HS-5 (cell line): ENCODE results near the gene TTC34.
"Not testable (repeated sequence)": the region's sequence is repeated elsewhere in the genome, so short reads cannot be mapped to it uniquely, and the experiment has no call there.

Experiments used
- DNase-seq: peaks from one replicate; pipeline ENCODE4 v3.0.0-alpha.2; 2012; ENCODE audit warnings: low read depth

The TTC34 gene

DNA sequence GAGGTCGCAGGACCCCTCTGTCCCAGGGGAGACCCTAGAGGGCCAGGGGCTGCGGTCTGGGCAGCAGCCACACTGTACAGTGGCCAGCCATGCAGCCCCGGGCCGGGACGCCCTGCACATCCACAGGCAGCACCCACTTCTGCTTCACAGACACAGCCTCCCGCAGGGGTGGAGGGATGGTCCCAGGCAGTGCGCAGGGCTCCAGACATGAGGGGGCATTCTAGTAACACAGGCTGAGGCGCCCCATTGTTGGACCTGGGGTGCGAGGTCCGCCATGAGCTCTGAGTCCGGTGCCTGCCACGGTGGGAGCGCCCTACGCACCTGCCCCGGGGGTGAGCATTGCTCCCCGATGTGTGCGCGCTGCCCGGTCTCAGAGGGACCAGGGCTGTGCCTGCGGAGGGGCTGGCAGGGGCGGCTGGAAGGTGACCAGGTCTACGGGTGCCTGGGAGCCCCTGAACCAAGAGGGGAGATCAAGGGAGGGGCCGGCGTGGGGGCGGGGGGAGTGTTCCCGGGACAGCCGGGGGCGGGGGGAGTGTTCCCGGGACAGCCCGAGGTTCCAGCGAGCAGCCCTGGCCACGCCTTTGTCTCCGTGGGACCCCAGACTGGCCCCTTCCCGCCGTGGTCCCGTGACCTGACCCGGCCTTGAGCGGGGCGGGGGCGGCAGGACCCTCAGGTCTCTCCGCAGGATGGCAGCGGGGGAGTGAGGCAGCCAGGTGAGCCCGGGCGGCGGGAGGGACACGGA is 173.1 kb downstream of the TTC34 start:
- no peak for DNase-seq

DNA sequence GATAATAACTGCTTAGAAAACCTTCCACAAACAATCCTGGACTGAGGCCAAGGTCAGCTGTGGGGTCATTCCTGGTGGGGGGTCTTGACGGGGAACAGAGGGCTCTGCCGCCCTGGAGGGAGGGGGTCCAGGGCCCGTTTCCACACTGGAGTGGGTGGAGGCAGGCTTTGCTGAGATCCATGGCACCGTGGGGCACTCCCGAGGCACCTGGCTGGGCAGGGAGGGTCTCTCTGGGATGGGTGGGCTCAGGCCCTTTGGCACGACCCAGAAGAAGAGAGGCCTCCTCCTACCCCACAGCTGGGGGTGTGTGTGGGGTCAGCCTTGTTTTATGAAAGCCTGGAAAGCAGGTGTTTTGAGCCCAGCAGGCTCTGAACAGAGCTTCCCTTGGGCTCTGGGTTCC is 173.7 kb downstream of the TTC34 start:
- DNase-seq: no peak

DNA sequence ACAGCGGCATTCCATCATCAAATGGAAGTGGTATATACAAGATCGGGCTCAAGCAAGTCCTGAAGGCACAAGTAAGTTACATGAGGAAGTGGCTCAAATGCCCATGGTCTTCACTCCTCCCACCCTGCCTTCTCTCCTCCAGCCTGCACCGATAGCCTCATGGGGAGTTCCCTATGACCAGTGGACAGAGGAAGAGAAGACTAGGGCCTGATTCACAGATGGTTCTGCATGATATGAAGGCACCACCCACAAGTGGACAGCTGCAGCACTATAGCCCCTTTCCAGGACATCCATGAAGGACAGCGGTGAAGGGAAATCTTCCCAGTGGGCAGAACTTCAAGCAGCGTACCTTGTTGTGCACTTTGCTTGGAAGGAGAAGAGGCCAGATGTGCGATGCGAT is 175.7 kb downstream of the TTC34 start:
- DNase-seq: not testable (repeated sequence)

DNA sequence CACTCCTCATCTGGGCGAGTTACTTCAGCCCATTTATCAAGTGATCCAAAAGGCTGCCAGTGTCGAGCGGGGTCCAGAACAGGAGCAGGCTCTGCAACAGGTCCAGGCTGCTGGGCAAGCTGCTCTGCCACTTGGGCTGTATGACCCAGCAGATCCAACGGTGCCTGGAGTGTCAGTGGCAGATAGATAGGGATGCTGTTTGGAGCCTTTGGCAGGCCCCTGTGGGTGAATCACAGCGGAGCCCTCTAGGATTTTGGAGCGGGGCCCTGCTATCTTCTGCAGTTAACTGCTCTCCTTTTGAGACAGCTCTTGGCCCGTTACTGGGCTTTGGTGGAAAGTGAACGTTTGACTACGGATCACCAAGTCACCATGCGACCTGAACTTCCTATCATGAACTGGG is 176.2 kb downstream of the TTC34 start:
- DNase-seq: no peak

DNA sequence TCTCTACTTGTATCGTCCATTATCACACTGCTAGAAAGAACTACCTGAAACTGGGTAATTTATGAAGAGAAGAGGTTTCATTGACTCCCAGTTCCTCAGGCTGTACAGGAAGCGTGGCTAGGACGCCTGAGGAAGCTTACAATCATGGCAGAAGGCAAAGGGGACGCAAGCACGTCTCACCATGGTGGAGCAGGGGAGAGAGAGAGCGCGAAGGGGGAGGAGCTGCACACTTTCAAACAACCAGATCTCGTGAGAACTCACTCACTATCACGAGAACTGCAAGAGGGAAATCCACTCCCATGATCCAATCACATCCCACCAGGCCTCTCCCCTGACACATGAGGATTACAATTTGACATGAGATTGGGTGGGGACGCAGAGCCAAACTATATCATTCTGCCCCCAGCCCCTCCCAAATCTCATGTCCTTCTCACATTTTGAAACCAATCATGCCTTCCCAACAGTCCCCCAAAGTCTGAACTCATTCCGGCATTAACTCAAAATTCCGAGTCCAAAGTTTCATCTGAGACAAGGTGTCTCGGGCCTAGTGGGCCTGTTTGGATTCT is 176.7 kb downstream of the TTC34 start:
- no peak for DNase-seq

DNA sequence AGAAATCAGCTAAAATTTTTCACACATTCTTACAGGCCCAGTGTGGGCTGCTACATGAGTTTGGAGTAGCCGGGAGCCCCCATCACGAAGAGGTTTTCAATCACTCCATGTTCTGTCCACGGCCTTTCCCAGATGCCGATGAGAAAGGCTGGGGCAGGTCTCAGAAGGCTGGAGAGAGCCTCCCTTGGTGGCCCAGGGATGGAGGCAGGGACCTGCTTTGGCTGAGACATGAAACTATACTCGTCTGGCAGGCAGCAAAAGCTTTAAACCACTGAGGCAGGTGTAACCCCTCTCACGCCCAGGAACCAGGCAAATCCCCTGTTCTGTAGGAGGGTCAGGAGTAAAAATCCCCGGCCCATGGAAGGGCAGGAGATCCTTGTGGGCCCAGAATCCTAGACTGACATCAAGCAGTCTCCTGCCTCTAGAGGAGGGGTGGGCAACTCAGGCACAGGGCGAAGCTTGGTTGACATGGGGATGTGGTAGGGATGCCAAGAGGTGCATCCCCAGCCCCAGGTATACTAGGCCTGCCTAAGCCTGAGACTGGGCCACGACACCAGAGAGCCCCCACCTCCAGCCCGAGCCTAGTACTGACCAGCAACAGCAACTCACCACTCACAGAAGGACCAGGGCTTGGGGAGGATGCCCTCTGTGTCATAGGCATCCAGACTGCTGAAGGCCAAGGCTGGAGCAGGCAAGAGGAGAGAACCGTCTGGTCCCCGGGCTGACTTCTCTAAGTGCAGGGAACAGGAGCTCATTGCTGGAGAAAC is 177.7 kb downstream of the TTC34 start:
- DNase-seq: no peak

DNA sequence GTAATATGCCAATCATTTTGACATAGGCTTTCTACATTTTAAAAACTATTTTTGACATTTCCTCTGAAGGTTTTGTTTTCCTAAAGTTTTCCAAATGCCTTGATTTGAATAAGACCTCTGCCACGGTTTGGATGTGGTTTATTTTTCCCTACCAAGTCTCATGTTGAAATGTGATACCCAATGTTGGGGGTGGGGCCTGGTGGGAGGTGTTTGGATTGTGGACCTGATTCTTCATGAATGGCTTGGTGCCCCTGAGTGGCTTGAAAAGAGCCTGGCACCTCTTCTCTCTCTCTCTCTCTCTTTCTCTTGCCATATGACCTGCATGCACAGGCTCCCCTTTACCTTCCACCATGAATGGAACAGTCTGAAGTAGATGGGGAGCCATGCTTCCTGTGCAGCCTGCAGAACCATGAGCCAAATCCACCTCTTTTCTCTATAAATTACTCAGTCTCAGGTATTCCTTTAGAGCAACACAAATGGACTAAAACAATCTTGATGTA is 183.5 kb downstream of the TTC34 start:
- DNase-seq: no peak

DNA sequence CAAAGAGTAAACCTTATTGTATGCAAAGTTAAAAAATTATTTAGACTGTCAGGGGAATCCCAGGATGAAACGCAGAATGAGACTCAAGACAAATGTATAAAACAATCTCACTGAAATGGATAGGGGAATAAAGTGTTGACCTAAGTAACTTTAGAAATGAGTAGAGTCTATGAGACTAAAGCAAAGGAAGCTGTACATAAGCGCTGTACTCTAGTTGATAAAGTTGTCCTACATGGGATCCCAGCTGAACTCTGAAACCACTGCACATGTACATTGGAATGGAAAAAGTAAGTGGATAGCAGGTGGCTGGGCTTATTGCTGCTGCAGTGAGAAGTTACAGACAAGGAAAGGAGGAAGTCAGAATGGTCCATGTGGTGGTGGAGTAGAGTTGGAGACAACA is 187.3 kb downstream of the TTC34 start:
- DNase-seq: no peak

DNA sequence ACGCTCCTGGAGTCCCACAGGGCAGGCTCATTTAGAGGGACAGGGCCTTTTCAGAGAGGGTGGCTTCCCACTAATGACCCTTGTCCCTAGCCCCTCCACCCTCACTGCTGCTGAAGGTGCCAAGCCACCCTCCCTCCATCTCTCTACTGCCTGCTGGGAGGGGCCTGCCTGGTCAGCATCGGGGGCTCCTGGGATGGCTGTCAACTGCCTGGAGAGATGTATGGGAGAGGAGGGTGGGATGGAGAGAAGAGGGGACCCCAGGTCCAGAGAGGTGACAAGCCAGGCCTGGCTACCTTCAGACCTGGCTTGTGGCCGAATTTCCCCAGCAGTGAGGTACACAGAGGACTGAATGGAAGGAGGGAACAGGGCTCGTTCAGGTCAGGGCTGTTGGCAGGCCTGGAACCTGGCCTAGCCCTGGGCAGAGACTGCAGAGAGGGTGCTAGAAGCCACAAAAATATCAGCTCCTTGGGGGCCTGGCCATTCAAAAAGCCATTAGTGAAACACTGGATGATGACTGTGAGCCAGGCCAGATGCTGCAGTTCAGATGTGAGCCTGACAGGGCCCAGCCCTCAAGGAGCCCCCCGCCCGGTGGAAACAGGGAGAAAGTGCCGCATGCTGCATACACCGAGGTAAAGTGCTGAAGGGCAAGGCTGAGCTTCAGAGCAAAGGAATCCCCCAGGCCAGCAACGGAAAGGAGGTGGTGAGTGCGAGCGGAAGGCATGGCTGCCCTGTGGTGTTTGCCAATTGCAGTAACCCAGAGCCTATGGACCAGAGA is 188.7 kb downstream of the TTC34 start:
- DNase-seq: no peak

DNA sequence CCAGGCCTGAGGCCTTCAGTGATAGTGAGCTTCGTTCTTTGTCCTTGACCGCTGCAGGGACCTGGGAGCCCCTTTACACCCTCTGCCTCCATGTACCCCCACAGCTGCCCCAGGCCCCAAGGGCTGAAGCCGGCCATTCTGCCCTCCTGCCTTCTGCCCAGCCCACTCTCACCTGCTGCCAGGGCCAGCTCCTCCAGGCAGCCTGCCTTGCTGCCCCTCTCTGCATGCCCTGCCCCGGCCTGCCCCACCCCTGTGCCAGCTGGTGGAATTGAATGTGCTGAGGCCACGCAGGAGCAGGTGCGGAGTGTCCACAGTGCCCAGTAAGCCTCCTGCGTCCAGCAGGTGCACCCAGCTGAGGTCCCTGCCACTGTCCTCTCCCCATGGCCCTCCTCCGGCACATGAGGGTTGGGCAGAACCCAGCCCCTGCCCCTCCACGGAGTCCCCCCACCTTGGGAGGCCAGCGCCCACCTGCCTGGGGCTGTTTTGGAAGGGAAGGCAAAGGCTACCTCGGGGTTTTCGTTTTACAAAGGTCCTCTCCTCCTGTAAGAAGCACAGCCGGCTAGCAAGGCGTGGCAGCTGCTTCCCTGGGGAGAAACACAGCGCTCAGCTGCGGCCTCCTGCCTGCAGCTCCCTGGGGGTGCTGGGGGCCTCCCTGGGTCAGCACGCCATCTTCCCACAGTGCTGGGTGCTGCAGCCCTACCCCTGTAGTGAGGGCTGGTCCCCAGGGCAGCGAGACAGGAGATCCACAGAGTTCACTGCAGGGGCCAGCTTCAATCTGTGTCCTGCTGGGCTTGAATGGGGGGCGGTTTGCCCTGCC is 189.7 kb downstream of the TTC34 start:
- DNase-seq: no peak

DNA sequence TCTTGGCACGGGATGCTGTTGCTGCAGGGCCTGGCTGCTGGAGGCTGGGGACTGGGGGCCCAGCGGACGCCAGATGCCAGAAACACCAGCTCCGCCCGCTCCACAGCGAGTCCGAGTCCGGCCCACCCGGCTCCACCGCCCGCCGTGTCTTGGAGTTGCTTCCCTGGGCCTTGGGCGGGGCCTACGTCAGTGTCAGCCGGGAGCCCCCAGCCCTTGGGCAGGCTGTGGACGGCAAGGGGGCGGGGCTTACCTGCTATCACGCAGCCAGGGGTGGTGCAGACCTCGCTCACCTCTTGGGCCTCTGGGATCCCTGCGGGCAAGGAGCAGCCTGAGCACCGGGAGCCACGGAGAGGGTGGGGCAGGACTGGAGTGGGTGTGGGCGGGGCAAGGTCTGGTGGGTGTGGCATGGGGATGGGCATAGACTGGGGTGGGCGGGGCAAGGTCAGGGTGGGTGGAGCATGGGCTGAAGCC is 190.4 kb downstream of the TTC34 start:
- DNase-seq: no peak

DNA sequence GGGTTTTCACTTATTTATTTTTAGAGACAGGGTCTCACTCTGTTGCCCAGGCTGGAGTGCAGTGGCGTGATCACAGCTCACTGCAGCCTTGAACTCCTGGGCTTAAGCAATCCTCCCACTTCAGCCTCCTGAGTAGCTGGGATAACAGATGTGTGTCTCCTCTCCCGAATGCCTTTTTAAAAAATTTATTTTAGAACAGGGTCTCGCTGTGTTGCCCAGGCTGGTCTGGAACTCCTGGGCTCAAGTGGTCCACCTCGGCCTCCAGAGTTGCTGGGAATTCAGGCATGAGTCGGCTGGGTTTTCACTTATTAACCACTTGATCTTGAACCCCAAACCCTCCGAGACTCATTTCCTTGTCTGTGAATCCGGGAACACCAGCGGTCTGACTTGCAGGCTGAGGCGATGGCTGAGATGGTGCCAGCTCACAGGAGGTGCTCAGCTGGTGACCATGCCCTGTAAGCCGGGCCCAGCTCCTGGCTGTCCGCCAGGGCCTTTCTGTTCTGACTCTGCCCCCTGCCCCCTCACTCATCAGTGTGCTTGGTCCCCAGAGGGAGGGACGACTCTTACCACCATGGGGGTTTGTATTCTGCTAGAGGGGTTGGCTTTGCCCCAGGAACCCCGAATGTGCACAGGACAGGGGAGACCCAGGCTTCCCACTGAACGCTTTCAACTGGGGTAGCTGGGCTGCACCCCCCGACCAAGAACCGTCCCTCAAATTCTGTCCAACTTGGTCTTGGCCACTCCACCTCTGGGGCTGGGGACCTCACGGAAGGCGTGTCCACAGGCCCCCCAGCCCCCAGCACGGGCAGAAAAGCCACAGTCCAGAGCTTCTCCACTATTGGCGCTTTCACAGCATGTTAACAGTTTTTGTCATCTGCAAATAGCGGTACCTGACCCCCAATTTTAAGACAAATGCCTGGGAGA is 191.2 kb downstream of the TTC34 start:
- DNase-seq: no peak

DNA sequence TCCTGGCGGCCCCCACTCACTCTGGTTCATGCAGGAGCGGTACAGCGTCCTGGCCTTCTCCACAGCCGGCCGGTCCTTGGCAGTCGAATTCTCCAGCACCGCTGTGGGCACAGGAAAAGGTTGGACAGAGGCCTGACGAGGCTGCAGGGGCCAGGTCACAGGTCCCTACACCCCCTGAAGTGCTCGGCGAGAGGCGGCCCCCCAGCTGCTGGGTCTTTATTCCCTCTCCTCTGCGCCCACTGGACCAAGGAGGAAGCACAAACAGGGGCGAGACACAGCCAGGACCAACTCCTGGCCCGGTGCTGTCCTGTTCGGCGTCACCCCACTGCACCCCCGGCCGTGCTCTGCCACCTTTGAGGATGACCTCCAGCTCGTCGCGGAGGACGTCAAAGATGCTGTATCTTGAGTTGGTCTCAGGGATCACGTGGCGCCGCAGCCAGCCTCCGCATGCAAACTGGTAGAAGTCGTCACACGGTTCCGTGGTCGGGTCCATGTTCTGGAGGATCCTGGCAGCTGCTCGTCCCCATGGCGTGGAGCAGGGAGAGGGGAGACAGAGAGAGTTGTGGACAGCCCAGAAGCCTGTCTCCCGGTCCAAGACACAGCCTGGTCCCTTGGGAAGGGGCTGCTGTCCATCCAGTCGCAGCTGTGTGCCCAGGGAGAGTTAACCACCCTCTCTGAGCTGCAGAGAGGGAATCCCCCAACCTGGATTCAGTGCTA is 192.0 kb downstream of the TTC34 start:
- DNase-seq: no peak

DNA sequence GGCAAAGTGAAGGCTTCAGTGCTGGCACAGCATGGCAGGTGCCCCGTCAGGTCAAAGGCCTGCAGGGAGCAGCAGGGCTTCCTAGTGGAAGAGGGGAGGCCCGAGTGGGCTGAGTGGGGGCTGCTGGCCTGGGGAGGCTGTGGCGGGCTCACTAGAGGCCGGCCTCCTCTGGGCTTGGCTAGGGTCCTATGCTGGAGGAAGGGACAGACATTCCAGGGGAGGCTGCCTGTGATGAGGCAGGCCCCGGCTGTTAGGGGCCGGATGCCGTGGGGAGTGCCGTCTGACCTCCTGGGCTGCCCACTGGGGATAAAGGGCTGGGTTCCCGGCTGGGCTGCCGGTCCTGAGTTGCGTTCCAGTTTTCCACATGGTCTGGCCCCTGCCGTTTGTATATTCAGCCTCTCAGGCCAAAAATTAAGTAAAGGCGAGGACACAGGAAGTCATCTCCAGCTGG is 193.8 kb downstream of the TTC34 start:
- DNase-seq: no peak

DNA sequence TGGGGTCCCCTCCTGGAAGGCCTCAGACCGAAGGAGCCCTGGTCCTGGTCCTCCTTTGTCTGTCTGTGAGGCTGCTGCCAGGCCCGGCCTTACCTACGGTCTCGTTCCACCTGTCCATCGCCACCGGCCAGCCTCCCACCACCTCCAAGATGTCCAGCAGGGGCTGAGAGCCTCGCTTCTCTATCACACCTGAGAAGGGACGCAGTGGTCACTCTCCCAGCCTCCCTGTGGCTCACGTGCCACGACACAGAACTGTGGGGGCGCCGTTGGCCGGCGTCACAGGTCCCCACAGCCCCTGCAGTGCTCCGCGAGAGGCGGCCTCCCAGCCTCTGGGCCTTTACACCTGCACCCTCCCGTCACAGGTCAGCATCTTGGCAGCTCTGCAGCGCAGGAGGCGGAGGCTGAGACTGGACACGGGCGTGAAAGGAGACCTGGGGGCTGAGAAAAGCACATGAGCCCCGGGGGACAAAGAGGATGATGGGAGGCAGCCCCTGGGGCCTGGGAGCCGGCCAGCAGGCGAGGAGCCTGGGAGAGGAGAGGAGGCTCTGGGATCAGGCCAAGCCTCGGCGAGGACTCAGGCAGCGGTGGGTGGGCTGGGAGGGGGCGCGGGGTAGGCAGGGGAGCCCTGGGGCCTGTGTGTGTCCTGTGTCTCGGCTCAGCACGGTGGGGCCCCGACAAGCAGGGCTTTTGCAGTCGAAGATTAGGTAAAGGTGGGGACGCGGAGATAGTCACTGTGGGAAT is 194.4 kb downstream of the TTC34 start:
- no peak for DNase-seq

DNA sequence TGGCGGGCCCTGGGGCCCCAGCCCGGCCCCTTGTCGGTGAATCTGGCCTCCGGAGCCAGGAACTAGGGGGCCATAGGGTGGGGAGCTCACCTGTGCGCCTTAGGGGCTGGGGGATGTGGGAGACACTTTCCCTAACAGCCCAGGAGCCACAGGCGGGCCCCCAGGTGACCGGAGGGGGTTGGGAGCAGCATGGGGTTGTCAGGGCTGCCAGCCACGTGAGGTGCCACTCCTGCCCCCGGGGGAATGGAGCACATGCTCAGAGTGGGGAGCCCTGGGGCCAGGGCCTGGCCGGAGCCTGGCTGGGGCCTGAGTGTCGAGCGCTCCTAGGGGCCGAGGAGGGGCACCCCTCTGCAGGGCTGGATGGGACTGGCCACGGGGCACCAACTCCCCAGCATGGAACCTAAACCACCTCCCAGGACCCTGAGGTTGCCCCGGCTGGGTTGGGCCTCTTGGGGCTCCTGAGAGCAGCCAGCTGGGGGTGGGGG is 195.1 kb downstream of the TTC34 start:
- no peak for DNase-seq

DNA sequence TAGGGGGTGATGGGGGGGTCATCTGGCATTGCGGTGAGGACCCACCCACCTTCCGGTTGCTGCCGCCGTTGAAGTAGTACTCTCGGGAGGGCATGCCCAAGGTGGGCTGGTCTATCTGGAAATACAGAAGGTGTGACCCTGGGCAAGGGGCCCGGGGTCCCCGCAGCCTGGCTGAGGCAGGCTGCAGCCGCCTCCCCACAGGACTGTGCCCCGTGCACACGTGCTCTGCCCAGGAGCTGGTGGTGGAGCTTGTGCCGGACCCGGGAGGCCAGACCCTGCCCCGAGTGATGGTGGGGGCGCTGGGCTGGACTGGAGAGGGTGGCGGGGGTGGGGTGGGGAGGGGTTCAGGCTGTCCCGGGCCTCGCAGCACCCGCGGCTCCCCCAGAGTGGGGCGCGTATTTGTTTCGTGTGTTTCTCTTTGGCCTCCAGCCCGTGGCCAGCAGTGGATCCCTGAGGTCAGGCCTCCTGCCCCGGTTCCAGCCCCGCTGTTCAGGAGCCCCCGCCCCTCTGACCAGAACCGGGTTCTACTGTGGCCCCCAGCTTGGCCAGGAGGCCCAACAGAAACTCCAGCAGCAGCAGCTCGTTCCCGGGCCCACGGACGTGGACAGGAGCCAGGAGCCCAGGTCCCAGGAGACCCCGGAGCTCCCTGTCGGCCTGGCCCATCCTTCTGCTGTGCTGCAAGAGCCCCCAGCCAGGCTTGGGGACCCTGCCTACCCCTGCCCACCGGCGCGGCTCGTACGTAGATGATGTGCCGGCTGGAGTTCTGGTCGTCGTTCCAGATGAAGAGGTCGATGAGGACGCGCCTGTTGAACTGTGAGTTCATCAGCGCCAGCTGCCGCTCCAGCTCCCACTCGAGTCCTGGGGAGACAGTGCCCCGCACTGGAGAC is 195.7 kb downstream of the TTC34 start:
- DNase-seq: no peak
